HFFc6 (cell line): ENCODE results near the gene C15orf39. TPM values are rescaled to one million over a fixed set of nuclear protein-coding genes. Genes with fewer than 3 reads are reported as not detected.
A peak's percentile ranks its signal among the peaks of the same experiment; 100 is the strongest.

ENCODE experiments used
- DNase-seq: peaks from one replicate; pipeline ENCODE4 v3.0.0-alpha.2; 2018
- H3K27ac Mint-ChIP-seq: 2 replicates; pipeline ENCODE4 v1.8.0; 2020; ENCODE audit warnings: mild to moderate bottlenecking, mixed read lengths
- H3K27me3 Mint-ChIP-seq: 2 replicates; pipeline ENCODE4 v1.8.0; 2021; ENCODE audit warnings: mild to moderate bottlenecking, moderate library complexity, mixed read lengths; ENCODE audit not compliant: insufficient read depth
- H3K36me3 Mint-ChIP-seq: 2 replicates; pipeline ENCODE4 v1.8.0; 2021; ENCODE audit warnings: low read depth, mixed read lengths
- H3K4me1 Mint-ChIP-seq: 2 replicates; pipeline ENCODE4 v1.8.0; 2020; ENCODE audit warnings: low read depth, mixed read lengths
- H3K4me3 Mint-ChIP-seq: 2 replicates; pipeline ENCODE4 v1.8.0; 2020; ENCODE audit warnings: mild to moderate bottlenecking, moderate library complexity, mixed read lengths
- H3K9me3 Mint-ChIP-seq: 2 replicates; pipeline ENCODE4 v1.8.0; 2020; ENCODE audit warnings: mild to moderate bottlenecking, mixed read lengths
- CTCF ChIP-seq: fragments of 200-600 bp; sonication (generic); IDR thresholded peaks from 2 replicates; pipeline ENCODE4 v1.5.0; 2021; ENCODE audit warnings: antibody characterized with exemption, mild to moderate bottlenecking
- total RNA-seq, 6 experiments: library from RNA; stranded (reverse); fragmentation: NEBNext Ultra II Directional; extraction: Animal tissue kit (Norgen Biotek cat#: 25700); gene quantifications; 2 replicates in 1 of 6; 3 replicates in 5 of 6; pipeline ENCODE4 v1.2.3, GENCODE V29; 2021

C15orf39 gene
- total RNA-seq, 6 experiments from 2014 or later, result 8.8 to 14.8 (median 12.0) TPM

GRCh38 chr15:75204340-75205063, 2.8 kb downstream of the C15orf39 start:
- peak; percentile 84 for DNase-seq
- Mint-ChIP-seq H3K4me1 (peaks cover 30% of the 10 kb centered on the region), H3K4me3 (peak overlapping the region; percentile 62), H3K9me3 (no peaks in the 10 kb centered on the region), H3K27me3 (no peaks in the 10 kb centered on the region; the same call in none of the 2 replicates), H3K36me3 (peaks cover 6% of the 10 kb centered on the region; the same call in 1 of the 2 replicates), H3K27ac (peak overlapping the region; percentile 78)
- TF ChIP-seq CTCF, result peak; percentile 89

- Mint-ChIP-seq H3K36me3 (peaks cover 6% of the 10 kb centered on the region; the same call in 1 of the 2 replicates), H3K4me3 (no peak overlapping the region), H3K27me3 (no peaks in the 10 kb centered on the region; the same call in none of the 2 replicates), H3K9me3 (no peaks in the 10 kb centered on the region), H3K27ac (peak overlapping the region; percentile 78), H3K4me1 (peaks cover 30% of the 10 kb centered on the region)
- peak; percentile 15; the same call in 1 of the 2 replicates for TF ChIP-seq CTCF
- no peak for DNase-seq
These were observed 3.3 kb downstream of the C15orf39 start for GRCh38 chr15:75205064-75205395.

- Mint-ChIP-seq H3K4me3 (no peak overlapping the region), H3K27ac (no peak overlapping the region), H3K27me3 (no peaks in the 10 kb centered on the region; the same call in none of the 2 replicates), H3K36me3 (peaks cover 6% of the 10 kb centered on the region; the same call in 1 of the 2 replicates), H3K9me3 (no peaks in the 10 kb centered on the region), H3K4me1 (peaks cover 27% of the 10 kb centered on the region)
- no peak for TF ChIP-seq CTCF
- DNase-seq, result no peak
These were observed 4.3 kb downstream of the C15orf39 start for GRCh38 chr15:75206006-75206405.

- DNase-seq, result no peak
- no peak overlapping the region for H3K4me3 Mint-ChIP-seq
- no peak for TF ChIP-seq CTCF
- H3K27me3 Mint-ChIP-seq, result no peaks in the 10 kb centered on the region; the same call in 1 of the 2 replicates
- no peaks in the 10 kb centered on the region for H3K9me3 Mint-ChIP-seq
- H3K36me3 Mint-ChIP-seq, result peaks cover 6% of the 10 kb centered on the region; the same call in 1 of the 2 replicates
- H3K27ac Mint-ChIP-seq, result no peak overlapping the region
- H3K4me1 Mint-ChIP-seq, result peaks cover 23% of the 10 kb centered on the region
These were observed 5.3 kb downstream of the C15orf39 start for GRCh38 chr15:75206803-75207617.

- H3K4me1 Mint-ChIP-seq, result peaks cover 23% of the 10 kb centered on the region
- DNase-seq, result no peak
- no peaks in the 10 kb centered on the region for H3K9me3 Mint-ChIP-seq
- H3K27me3 Mint-ChIP-seq, result no peaks in the 10 kb centered on the region; the same call in 1 of the 2 replicates
- H3K27ac Mint-ChIP-seq, result no peak overlapping the region
- TF ChIP-seq CTCF, result no peak
- H3K36me3 Mint-ChIP-seq, result peaks cover 6% of the 10 kb centered on the region; the same call in 1 of the 2 replicates
- H3K4me3 Mint-ChIP-seq, result no peak overlapping the region
These were observed 6.2 kb downstream of the C15orf39 start for GRCh38 chr15:75207618-75208500.
